ENCODE data around the gene CHST9. TPM values are rescaled to one million over a fixed set of nuclear protein-coding genes. Genes with fewer than 3 reads are reported as not detected.
A peak's percentile ranks its signal among the peaks of the same experiment; 100 is the strongest.
"Not testable (repeated sequence)": the region's sequence is repeated elsewhere in the genome, so short reads cannot be mapped to it uniquely, and the experiment has no call there.

The CHST9 gene
- total RNA-seq, 1 donor from 2014 or later, result 8.7 TPM

DNA sequence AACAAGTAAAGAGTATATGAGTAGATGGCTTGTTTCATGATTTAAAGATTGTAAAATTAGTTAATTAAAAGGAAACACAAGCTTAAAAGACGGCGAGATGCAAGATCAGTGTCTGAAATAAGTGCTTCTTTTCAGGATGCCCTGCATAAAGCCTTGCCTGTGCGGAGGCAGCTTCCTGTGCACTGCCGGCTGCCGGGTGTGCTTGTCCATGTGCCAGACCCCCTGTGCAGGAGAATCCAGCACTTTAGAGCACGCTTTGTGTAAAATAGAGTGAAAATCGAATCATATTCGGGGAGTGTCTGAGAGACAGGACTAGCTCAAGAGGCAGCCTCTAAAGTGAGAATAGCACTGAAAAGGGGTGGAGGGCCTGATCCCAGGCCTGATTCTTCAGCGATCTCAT, 154.7 kb downstream of the CHST9 start:
- ATAC-seq (ENCODE audit: poor library complexity), result no peak
- no peak for DNase-seq
- intact Hi-C loops (cut with DNase I), result no loop called here

GRCh38 chr18:27022477-27022876, 162.6 kb downstream of the CHST9 start:
- ATAC-seq (ENCODE audit: poor library complexity) (no peak), DNase-seq (no peak)
- intact Hi-C loops (cut with DNase I), result no loop called here

DNA sequence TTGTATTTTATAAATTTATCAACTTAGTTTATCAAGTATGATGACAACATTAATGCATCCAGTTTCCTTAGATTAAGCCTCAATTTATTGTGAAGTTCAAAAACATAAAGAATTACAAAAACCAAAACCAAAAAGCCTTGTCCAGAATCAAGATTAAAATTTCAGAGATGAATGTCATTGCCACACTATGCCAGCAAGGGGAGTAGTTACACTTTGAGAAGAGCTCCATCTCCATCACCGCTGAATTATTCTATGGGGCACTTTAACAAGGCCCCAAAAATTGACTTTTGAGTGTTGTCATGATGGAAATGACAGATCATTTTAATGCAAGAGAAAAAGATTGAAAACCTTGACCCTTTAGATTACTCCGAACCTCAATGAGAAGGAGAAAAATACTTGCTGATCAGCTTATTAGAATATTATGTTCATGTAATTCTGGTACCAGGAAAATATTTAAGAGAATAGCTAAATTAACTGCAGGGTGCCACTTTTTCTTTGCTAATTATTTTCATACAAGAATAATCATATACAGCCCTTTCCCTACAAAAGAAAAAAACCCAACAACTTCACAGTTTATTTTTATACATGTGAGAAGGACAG, 167.1 kb downstream of the CHST9 start:
- ATAC-seq (ENCODE audit: poor library complexity) (peak; percentile 78), DNase-seq (no peak)
- intact Hi-C loops (cut with DNase I), result loop anchor here (5.0 kb wide), 1 partner anchor 279 kb away; no protein-coding TSS in a partner anchor

DNA sequence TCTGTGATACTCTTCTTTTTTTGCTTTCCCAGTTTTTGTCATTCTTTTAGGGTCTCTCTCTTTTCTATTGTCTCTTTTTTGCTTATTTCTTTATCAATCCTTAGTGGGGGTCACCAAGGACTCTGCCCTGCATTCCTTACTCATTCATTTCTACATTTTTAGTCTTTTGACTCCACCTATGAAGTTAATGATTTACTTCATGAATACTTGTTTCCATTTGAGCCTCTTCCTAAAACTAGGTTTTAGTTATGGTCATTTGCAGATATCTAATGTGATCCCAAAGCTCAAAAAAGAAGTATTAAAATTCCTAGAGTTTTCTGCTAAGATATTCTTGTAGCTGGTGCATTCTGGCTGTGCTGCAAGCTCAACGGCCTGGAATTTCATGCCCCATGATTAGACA, 170.3 kb downstream of the CHST9 start:
- intact Hi-C loops (cut with DNase I), result loop anchor here (5.0 kb wide), 1 partner anchor 282 kb away; no protein-coding TSS in a partner anchor
- DNase-seq (no peak), ATAC-seq (ENCODE audit: poor library complexity) (no peak)

GRCh38 chr18:27010784-27011183, 174.3 kb downstream of the CHST9 start:
- DNase-seq (no peak), ATAC-seq (ENCODE audit: poor library complexity) (no peak)
- intact Hi-C loops (cut with DNase I), result no loop called here

DNA sequence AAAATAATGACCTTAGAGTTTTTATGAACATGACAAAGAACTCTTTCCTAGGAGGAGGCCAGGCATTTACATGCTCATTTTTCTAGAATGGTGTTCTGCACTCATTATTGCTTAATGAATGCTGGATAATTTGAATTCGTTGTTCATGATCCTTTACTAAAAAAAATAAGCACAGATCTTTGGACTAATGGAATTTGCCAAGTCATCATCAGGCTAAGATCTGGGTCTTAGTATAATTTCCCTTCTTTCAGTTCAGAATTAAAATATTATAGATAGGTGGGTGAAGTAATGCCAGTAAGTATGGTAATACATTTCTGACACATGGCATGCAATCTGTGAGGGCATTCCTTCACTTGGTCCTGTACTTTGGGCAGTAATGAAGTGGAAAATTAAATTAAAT, 175.8 kb downstream of the CHST9 start:
- intact Hi-C loops (cut with DNase I), result loop anchor here (5.0 kb wide), 1 partner anchor 202 kb away; no protein-coding TSS in a partner anchor
- ATAC-seq (ENCODE audit: poor library complexity) (no peak), DNase-seq (no peak)

DNA sequence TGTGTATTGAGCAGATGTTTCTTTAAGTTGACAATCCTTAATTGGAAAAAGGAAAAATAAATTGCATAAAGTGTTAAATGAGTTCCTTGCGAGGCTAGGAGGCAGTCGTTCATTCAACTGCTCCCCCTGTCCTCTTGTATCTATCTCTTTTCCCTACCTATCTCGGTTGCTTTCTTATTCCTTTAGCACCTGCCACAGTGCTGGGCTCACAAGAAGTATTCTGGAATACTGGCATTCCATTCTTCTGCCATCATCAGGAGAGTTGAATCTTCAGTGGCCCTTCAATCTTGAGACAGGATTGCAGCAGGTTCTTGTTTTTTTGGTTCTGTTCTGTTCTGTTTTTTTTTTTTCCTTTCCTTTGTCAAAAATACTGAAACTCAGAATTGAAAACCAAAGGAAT, 176.5 kb downstream of the CHST9 start:
- intact Hi-C loops (cut with DNase I), result loop anchor here (5.0 kb wide), 1 partner anchor 201 kb away; no protein-coding TSS in a partner anchor
- ATAC-seq (ENCODE audit: poor library complexity) (no peak), DNase-seq (no peak)

GRCh38 chr18:27007880-27008279, 177.2 kb downstream of the CHST9 start:
- intact Hi-C loops (cut with DNase I), result loop anchor here (5.0 kb wide), 1 partner anchor 201 kb away; no protein-coding TSS in a partner anchor
- ATAC-seq (ENCODE audit: poor library complexity), result no peak
- DNase-seq, result no peak

- intact Hi-C loops (cut with DNase I), result loop anchor here (5.0 kb wide), 1 partner anchor 198 kb away; no protein-coding TSS in a partner anchor
- DNase-seq (no peak), ATAC-seq (ENCODE audit: poor library complexity) (peak; percentile 59)
Observed at GRCh38 chr18:27005589-27005988, 179.5 kb downstream of the CHST9 start.

GRCh38 chr18:27004056-27004829, 180.9 kb downstream of the CHST9 start:
- DNase-seq (no peak), ATAC-seq (ENCODE audit: poor library complexity) (peak; percentile 52)
- intact Hi-C loops (cut with DNase I), result no loop called here

DNA sequence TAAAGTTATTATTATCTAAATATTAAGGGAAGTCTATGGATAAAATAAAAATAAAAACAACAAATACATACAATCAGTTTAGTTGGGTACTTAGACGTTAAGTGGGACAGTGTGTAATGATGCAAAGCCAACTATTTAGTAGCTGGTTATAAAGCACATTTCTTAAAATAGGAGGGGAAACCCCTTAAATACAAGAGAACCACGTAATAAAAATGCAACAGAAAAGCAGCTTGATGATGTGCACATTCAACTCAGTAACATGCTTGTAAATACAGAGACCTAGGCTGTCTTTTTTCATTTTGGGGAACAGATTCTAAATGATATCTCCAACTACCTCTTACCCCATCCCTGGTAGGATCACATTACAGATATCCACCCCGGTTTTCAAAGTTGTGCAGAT, 185.3 kb downstream of the CHST9 start:
- no peak for DNase-seq
- intact Hi-C loops (cut with DNase I), result no loop called here
- ATAC-seq (ENCODE audit: poor library complexity), result no peak

- DNase-seq, result no peak
- intact Hi-C loops (cut with DNase I), result no loop called here
- ATAC-seq (ENCODE audit: poor library complexity), result no peak
Observed at GRCh38 chr18:26993568-26993967, 191.5 kb downstream of the CHST9 start.

- intact Hi-C loops (cut with DNase I), result no loop called here
- no peak for DNase-seq
- no peak for ATAC-seq (ENCODE audit: poor library complexity)
Observed at GRCh38 chr18:26992926-26993325, 192.2 kb downstream of the CHST9 start.

GRCh38 chr18:26989842-26990241, 195.3 kb downstream of the CHST9 start:
- intact Hi-C loops (cut with DNase I), result no loop called here

GRCh38 chr18:26981360-26982082, 203.6 kb downstream of the CHST9 start:
- ATAC-seq (ENCODE audit: poor library complexity), result peak; percentile 36
- DNase-seq, result no peak
- intact Hi-C loops (cut with DNase I), result no loop called here

More at GRCh38 chr18:26989842-26990241, 195.3 kb downstream of the CHST9 start:
- DNase-seq, result no peak
- ATAC-seq (ENCODE audit: poor library complexity), result no peak

GRCh38 chr18:26978812-26979341, 206.2 kb downstream of the CHST9 start:
- no peak for DNase-seq
- ATAC-seq (ENCODE audit: poor library complexity), result no peak
- intact Hi-C loops (cut with DNase I), result no loop called here

GRCh38 chr18:26977781-26978180, 207.3 kb downstream of the CHST9 start:
- ATAC-seq (ENCODE audit: poor library complexity) (no peak), DNase-seq (no peak)
- intact Hi-C loops (cut with DNase I), result no loop called here

DNA sequence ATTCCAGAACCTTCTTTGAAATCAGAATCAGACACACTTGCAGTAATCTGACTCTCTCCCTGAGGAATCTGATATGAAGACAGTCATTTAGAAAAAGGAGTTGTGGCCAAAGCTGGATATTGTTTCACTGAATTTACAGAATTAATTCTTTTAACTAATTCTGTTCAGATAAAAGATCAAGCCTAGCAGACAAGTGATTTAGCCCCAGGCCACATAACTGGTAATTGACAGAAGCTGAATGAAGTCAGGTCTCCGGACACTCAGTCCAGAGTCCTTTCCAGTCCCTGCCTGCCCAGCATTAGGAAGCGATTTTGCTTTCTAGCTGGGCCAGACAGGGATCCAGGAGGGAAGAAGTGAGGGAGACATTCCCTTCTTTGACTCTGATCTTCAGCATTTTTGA, 208.9 kb downstream of the CHST9 start:
- intact Hi-C loops (cut with DNase I), result no loop called here
- DNase-seq (no peak), ATAC-seq (ENCODE audit: poor library complexity) (no peak)

DNA sequence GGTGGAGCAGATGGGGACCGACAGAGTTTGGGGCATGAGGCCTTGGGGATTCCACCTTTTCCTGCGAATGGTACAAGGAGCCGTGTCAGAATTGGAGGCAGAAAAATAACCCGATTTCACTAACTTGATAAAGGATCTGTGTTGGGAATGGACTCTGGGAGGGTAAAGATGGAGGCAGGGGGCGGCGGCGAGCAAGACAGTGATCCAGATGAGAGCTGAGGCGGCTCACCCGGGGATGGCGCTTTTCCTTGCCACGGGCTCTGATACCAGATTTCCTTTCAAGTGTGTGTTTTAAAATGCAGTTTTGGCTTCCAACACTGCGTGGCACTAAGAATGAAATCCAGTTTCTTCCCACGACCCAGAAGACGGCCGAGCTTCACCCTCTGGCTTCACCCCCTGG, 212.6 kb downstream of the CHST9 start:
- DNase-seq; intact Hi-C loops (cut with DNase I); ATAC-seq (ENCODE audit: poor library complexity): not testable (repeated sequence)
